Uterus (tissue), 4 donors: ENCODE measurements around the gene SNAPIN. TPM values are rescaled to one million over a fixed set of nuclear protein-coding genes. Genes with fewer than 3 reads are reported as not detected.
"Not testable (repeated sequence)": the region's sequence is repeated elsewhere in the genome, so short reads cannot be mapped to it uniquely, and the experiment has no call there.

Experiments
- DNase-seq, 2 donors: peaks; one replicate each; pipeline ENCODE4 v3.0.0-alpha.2; 2019 to 2020
- H3K27ac ChIP-seq, 2 donors: fragments of 200-600 bp; sonication (generic); 1 replicate in 1 of 2; 2 replicates in 1 of 2; pipeline ENCODE4 v1.5.1; 2016 to 2018
- H3K27me3 ChIP-seq, 2 donors: fragments of 200-600 bp; sonication (generic); one replicate each; pipeline ENCODE4 v1.5.1; 2018 to 2019; ENCODE audit warnings: control low read depth in 1 of 2
- H3K36me3 ChIP-seq, 2 donors: fragments of 200-600 bp; sonication (generic); one replicate each; pipeline ENCODE4 v1.5.1; 2019; ENCODE audit warnings: control low read depth in 1 of 2
- H3K4me1 ChIP-seq, 2 donors: fragments of 200-600 bp; sonication (generic); one replicate each; pipeline ENCODE4 v1.5.1; 2018 to 2019; ENCODE audit warnings: control low read depth in 1 of 2
- H3K4me3 ChIP-seq, 2 donors: fragments of 200-600 bp; sonication (generic); 1 replicate in 1 of 2; 2 replicates in 1 of 2; pipeline ENCODE4 v1.5.1; 2018 to 2019; ENCODE audit warnings: mild to moderate bottlenecking in 1 of 2
- H3K9me3 ChIP-seq, 2 donors: fragments of 200-600 bp; sonication (generic); one replicate each; pipeline ENCODE4 v1.5.1; 2019; ENCODE audit warnings: control low read depth in 1 of 2
- POLR2A ChIP-seq, 2 donors: fragments of 450-650 bp; IDR thresholded peaks; one replicate each; pipeline ENCODE4 v1.6.1; 2016; ENCODE audit warnings: antibody characterized with exemption in 2 of 2, mild to moderate bottlenecking in 1 of 2, moderate library complexity in 1 of 2
- intact Hi-C: fragments of 100-400 bp; cut with DNase I; formaldehyde crosslinking; loops from one replicate; pipeline ENCODE4 v1.15.1; 2023; ENCODE audit warnings: low total_unique reads
- total RNA-seq, 4 donors: library from RNA; depleted of rRNA in 3 of 4; stranded (reverse); fragments of >200 nt in 3 of 4; gene quantifications; one replicate each; pipeline versions ENCODE4 v1.1.0 to v1.2.4, GENCODE V29; 2014 to 2023
- TF ChIP-seq, protein P1 (sequence below), 4 experiments: fragments of 200-600 bp in 2 of 4; fragments of 450-650 bp in 2 of 4; sonication (generic) in 2 of 4; IDR thresholded peaks; one replicate each; pipeline ENCODE4 v1.5.1; 2016 to 2019; ENCODE audit warnings: antibody characterized with exemption in 4 of 4, mild to moderate bottlenecking in 2 of 4, moderate library complexity in 1 of 4
- donor health status: DM: yes; HTN: yes; CAD: no.

Gene SNAPIN
- total RNA-seq, 4 donors from 2014 or later: 35.5 to 101 (median 71.3) TPM

DNA sequence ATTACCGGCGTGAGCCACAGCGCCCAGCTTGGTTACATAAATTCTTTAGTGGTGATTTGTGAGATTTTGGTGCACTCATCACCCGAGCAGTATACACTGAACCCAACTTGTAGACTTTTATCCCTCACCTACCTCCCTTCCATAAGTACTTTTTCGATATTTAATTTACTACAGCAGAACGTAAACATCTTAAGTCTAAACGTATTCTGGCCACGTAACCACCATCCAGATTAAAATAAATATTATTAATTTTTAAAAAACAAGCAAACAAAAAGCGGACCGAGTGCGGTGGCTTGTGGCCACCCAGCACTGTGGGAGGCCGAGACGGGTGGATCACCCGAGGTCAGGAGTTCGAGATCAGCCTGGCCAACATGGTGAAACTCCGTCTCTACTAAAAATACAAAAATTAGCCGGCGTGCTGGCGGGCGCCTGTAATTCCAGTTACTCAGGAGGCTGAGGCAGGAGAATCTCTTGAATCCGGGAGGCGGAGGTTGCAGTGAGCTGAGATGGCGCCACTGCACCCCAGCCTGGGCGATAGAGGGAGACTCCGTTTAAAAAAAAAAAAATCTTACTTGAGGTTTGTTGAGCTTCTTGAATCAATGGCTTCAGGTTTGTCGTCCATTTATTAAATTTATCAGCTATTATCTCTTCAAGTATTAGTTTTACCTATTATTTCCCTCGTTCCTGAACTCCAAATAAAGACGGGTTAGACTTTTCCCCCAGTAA lies 13.3 kb downstream of the SNAPIN start:
- peak; percentile 56 to 72 for DNase-seq
- TF ChIP-seq, protein P1, sequence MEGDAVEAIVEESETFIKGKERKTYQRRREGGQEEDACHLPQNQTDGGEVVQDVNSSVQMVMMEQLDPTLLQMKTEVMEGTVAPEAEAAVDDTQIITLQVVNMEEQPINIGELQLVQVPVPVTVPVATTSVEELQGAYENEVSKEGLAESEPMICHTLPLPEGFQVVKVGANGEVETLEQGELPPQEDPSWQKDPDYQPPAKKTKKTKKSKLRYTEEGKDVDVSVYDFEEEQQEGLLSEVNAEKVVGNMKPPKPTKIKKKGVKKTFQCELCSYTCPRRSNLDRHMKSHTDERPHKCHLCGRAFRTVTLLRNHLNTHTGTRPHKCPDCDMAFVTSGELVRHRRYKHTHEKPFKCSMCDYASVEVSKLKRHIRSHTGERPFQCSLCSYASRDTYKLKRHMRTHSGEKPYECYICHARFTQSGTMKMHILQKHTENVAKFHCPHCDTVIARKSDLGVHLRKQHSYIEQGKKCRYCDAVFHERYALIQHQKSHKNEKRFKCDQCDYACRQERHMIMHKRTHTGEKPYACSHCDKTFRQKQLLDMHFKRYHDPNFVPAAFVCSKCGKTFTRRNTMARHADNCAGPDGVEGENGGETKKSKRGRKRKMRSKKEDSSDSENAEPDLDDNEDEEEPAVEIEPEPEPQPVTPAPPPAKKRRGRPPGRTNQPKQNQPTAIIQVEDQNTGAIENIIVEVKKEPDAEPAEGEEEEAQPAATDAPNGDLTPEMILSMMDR (IDR thresholded peaks at IDR 0.05): peak in 1 of 4 experiments; percentile 21
- H3K4me1 ChIP-seq, H3K9me3 ChIP-seq, H3K36me3 ChIP-seq, H3K27me3 ChIP-seq: not testable (repeated sequence)
- H3K4me3 ChIP-seq: peak overlapping the region; percentile 45 to 53
- intact Hi-C loops: loop anchor here (10.0 kb wide), 1 partner anchor 313 kb away; the partner anchor contains the start of gene RAB13
- H3K27ac ChIP-seq: peak overlapping the region; percentile 90 to 97

DNA sequence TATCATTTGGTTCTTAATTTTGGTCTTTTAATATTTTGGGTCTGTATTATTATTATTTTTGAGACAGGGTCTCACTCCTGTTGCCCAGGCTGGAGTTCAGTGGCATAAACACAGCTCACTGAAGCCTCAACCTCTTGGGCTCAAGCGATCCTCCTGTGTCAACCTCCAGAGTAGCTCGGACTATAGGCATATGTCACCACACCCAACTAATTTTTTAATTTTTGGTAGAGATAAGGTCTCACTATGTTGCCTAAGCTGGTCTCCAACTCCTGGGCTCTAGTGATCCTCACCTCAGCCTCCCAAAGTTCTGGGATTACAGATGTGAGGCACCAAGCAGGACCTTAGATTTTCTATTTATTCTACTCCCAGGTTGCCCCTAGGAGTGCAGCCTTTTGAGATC lies 15.0 kb downstream of the SNAPIN start:
- intact Hi-C loops: loop anchor here (10.0 kb wide), 1 partner anchor 311 kb away; the partner anchor contains the start of gene RAB13

DNA sequence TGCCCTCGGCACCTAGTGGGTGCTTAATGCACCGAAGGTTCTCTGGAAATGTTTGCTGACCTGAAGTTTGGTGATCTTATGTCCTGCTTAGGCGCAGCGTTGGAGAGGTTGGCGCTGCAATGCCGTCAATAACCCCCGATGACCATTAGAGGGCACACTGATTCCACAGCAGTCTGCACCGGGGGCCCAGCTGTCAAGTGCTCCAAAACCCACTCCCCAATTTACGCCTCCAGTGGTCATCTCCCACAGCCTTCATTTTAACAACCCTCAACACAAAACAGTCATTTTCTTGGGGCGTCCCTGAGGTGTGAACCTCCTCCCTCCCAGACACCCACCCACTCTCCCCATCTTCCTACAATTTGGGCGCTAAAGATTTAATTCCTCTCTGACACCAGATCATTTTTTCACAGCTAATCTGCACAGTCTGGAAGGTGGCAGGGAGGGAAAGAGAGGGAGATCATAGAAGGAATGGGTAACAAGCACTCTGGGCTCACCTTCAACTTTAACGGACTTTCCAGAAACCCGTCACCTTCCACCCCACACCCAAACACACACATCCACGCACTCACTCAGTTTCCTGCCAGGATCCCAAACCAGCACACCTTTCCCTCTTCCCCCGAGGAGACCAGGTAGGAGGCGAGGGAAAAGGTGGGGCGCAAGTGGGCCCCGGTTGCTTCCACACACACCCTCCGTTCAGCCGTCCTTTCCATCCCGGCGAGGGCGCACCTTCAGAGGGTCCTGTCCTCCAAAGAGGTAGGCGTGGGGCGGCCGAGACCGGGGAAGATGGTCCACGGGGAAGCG lies 19.4 kb downstream of the SNAPIN start:
- Histone ChIP-seq H3K4me3 (peak overlapping the region; percentile 47 to 69), H3K27ac (peak overlapping the region; percentile 74 to 83), H3K27me3 (no peaks in the 10 kb centered on the region), H3K4me1 (no peaks in the 10 kb centered on the region), H3K36me3 (no peaks in the 10 kb centered on the region), H3K9me3 (no peaks in the 10 kb centered on the region)
- peak; percentile 60 to 67 for DNase-seq
- TF ChIP-seq POLR2A (IDR thresholded peaks at IDR 0.05): no peak
- TF ChIP-seq, protein P1 (IDR thresholded peaks at IDR 0.05): peak; percentile 84 to 96 (median 86)
- intact Hi-C loops: loop anchor here (2.0 to 10.0 kb wide), 2 partner anchors 93 to 307 kb away; partner anchors contain the start of gene RAB13

More for the DNA sequence above, 15.0 kb downstream of the SNAPIN start:
- Histone ChIP-seq H3K9me3 (no peaks in the 10 kb centered on the region), H3K27ac (no peak overlapping the region), H3K4me3 (no peak overlapping the region), H3K36me3 (no peaks in the 10 kb centered on the region), H3K4me1 (peaks cover 7 to 9% of the 10 kb centered on the region in 2 donors), H3K27me3 (no peaks in the 10 kb centered on the region)
- no peak for DNase-seq
- TF ChIP-seq, protein P1 (IDR thresholded peaks at IDR 0.05): no peak
- no peak for TF ChIP-seq POLR2A (IDR thresholded peaks at IDR 0.05)

DNA sequence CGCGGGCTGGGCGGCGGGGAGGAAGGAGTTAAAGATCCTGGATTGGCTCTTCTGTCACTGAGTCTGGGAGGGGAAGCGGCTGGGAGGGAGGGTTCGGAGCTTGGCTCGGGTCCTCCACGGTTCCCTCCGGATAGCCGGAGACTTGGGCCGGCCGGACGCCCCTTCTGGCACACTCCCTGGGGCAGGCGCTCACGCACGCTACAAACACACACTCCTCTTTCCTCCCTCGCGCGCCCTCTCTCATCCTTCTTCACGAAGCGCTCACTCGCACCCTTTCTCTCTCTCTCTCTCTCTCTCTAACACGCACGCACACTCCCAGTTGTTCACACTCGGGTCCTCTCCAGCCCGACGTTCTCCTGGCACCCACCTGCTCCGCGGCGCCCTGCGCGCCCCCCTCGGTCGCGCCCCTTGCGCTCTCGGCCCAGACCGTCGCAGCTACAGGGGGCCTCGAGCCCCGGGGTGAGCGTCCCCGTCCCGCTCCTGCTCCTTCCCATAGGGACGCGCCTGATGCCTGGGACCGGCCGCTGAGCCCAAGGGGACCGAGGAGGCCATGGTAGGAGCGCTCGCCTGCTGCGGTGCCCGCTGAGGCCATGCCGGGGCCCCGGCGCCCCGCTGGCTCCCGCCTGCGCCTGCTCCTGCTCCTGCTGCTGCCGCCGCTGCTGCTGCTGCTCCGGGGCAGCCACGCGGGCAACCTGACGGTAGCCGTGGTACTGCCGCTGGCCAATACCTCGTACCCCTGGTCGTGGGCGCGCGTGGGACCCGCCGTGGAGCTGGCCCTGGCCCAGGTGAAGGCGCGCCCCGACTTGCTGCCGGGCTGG lies 20.2 kb downstream of the SNAPIN start, which contains the start of gene NPR1:
NPR1 (plus strand) TSS at position 170 of the 818 bp plus-strand sequence; CDS start at position 591, 421 bp downstream.
- H3K4me3 ChIP-seq: peak within 1 kb of the TSS; percentile 47 to 69
- DNase-seq: peak; percentile 69 to 83
- H3K9me3 ChIP-seq: no peaks in the 10 kb centered on the region
- no peaks in the 10 kb centered on the region for H3K36me3 ChIP-seq
- no peaks in the 10 kb centered on the region for H3K4me1 ChIP-seq
- H3K27me3 ChIP-seq: no peaks in the 10 kb centered on the region
- H3K27ac ChIP-seq: peak within 1 kb of the TSS; percentile 74 to 83
- intact Hi-C loops: loop anchor here (10.0 kb wide), 1 partner anchor 306 kb away; the partner anchor contains the start of gene RAB13
- TF ChIP-seq, protein P1 (IDR thresholded peaks at IDR 0.05): peak in 1 of 4 experiments; percentile 6
- TF ChIP-seq POLR2A (IDR thresholded peaks at IDR 0.05): no peak
